ENCODE results near the gene TCF7L1.
A peak's percentile ranks its signal among the peaks of the same experiment; 100 is the strongest.

Gene TCF7L1

DNA sequence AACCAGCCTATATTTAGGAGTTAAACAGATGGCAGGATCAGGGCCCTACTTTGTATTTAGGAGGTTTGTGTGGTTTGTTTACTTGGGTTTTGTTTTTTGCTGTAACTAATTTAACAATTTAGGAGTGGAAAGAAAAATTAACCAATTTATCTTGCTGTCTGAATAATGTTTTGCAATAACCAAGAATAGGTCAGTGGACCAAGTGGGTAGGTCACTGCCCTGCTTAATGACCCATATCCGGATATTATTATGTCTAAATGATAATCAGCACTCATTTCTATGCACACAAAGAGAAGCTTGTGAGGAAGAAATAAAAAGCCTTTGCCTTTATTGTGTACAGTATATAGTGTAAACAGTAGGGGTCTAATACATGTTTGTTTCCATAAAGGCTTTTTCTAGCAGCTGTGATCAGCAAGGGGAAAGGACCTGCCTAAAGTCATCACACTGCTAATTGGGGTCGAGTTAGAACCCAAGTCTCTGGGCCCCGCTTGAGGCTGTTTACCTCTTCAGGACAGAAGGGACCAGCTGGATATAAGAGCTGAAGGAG lies 118.0 kb downstream of the TCF7L1 start:
- no peak for DNase-seq (ENCODE audit: low spot score)

DNA sequence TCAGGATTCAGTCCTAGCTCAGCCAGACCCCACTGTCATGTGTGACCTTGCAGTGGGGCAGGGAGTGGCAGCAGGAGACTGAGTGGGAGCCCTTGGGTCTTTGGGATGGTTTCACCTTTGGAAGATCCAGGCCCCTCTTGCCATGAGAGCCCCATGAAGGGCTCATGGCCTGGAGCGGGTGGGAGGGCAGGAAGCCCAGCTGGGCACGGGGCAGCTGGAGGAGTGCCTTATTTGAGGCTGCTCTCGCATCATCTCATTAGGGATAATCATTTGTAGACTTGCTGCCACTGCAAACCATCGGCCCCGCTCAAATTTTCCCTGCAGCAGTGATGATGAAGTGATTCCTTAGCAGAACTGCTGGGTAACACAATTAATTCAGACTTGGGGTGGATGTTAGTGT lies 120.7 kb downstream of the TCF7L1 start:
- no peak for DNase-seq (ENCODE audit: low spot score)

DNA sequence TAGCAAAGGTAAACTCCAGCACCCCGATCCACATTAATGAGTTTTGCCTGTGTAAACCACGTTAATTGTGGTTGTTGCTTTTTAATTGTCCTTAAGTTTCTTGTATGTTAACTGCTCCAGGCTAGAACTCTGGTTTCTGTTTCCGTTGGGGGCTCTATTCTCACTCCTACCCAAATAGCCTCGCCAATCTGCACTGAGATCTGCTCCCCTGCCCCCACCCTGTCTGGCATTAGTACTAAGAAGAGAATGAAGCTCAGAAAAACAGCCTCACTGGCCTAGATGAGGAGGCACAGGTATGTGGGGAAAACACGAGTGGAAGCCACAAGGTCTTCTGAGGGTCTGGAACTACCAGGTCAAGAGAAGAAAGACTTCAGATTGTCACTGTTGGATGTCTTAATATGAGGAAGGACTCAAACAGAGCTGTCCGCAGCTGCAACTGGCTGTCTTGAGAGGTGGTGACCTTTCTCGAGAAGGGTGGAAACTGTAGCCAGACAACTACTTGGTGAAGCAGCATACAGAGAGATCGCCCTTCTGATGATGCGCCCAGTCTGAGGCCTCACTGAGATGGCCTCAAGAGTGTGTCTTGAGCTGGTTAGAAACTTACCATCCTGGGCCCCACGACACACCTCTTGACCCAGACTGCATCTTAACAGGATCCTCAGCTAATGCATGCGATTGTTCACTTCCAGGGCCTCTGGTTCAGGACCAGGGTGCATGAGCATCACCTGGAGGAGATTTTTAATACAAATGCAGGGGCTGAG lies 121.5 kb downstream of the TCF7L1 start:
- no peak for DNase-seq (ENCODE audit: low spot score)

DNA sequence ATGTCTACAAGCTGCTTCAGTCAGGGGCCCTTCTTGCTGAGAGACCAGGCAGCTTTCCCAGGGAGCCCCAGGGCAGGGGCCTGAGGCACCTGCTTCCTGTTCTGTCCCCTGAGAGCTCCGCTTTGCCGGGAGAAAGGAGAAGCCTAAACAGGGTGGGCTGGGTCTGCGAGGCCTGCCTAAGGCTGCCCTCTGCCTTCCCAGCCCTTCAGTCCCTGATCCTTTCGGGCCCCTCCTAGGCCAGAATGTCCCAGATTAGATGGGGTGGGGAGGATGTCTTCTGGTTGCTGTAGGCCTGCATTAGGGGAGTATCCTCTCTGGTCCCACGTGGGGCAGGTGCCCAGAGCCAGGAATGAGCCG lies 122.2 kb downstream of the TCF7L1 start:
- peak; percentile 50 for DNase-seq (ENCODE audit: low spot score)

DNA sequence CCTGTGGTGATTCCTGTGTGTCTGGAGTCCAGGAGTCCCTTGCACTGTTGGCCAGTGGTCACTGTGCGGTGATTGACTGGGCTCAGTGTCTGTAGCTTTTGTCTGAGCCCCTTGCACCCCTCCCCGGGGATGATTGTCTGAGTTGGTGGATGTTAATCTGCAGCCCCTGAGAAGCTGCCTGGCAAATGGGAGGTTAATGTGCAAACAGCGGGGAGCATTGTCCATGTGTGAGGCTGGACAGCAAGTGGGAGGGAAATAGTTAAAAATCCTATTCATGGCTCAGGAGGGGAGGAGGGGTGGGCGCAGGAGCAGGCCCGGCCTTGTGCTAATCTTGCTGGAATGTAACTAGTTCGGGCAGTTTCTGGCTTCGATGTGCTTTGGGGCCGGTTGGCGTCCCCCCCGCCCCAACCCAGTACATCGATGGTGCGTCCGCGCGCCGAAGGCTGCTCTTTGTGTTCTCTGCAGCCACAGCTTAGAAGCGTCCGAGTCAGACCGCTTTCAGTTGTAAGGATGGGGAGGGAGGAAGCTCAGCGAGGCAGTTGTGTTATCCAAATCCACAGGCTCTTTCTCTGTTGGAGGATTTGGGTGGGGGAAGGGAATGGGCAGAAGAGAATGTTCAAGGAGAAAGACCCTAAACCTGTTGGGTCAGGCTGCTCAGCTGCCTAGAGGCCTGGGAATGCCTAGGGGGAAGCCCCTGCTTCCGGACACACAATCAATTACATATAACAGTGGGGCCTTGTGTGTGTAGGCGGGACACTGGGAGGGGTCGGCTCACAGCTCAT lies 122.8 kb downstream of the TCF7L1 start:
- DNase-seq (ENCODE audit: low spot score), result peak; percentile 51

DNA sequence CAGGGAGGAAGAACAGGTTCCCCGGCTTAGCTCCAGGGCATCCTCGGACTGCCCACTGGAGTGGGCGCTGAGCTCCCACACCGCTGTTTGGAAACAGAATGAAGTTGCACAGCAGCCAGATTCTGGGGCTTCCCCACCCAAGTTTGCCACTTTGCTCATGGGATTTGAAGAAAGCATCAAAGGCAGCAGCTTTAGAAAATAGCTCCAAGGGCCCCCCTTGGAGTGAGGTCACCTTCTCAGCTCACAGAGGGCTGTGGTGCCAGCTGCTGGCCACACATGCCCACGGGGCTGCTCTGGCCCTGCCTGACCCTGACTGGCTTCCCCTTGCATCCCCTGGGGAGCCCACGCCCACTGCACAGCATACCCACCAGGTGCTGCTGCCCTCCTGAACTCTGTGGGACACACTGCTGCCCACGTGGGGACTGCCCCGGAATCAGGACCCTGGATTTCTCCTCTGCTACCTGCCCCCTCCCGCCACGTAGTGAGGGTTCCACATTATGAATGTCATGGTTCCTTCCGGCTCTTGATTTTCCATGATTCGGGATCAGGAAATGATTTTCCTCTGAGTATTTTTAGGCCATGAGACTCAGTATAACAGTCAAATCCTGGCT lies 124.3 kb downstream of the TCF7L1 start:
- no peak for DNase-seq (ENCODE audit: low spot score)

DNA sequence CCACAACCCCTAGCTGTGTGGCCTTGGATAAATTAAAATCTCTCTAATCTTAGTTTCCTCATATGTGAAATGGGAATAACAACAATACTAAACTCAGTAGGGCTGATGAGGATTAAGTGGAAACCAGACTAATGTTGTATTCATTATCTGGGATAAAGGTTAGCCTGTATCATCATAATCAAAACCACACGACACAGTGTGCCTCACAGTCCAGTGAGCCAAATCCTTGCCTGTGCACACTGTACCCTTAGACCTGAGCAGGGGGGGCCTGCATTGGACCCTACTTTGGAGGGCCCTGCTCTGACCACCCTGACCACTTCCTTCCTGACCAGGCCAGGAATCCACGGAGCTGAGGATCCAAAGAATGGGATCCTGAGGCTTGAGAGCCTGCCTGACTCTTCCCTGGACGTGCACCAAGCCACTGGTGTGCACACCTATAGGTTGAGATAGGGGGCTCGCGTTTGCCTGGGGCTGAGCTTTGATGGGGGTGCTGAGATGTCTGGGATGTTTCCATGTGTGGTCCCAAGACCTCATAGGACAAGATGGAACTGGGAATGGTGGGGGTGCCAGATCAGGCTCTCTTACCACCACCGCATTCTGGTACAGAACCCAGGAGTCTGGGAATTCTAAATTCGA lies 124.9 kb downstream of the TCF7L1 start:
- no peak for DNase-seq (ENCODE audit: low spot score)

DNA sequence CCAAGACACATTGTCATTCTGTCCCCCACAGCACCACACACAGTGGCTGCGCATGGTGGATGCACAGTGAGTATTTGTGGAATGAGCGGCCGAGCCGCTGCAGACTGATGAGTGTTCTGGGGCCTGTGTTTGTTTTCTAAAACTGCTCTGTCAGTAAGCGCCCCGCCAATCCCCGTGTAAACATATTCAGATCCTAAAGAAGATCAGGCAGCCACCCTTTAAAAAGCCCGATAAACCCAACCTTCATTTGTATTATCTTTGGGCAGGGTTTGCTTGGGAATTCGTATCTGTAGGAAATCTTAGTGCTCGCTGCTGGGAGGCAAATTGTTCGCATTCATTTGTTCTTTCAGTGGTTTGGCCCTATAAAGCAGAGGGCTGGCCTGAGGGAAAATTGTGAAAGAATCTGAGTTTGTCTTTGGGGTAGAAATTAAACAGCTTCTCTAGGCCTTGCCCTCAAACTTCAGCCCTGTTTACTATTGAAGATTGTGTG lies 126.0 kb downstream of the TCF7L1 start:
- DNase-seq (ENCODE audit: low spot score), result no peak

DNA sequence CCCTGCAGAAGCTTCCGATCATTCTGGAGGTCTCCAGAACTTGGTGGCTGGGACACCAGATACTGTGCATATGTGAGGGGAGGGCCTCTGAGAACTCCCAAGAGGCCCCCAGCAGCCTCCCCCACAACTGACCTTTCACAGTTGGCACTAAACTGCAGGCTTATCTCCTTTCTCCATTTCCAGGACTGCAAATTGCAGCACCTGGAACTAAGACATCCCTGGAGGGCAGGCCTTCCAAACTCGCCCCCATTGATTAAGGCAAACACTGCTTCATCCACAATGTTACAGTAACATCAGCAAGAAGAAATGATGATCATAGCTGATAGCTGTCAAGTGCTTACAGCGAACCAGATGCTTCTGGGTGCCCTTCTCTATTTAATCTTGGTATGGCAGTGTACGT lies 126.7 kb downstream of the TCF7L1 start:
- DNase-seq (ENCODE audit: low spot score), result no peak

DNA sequence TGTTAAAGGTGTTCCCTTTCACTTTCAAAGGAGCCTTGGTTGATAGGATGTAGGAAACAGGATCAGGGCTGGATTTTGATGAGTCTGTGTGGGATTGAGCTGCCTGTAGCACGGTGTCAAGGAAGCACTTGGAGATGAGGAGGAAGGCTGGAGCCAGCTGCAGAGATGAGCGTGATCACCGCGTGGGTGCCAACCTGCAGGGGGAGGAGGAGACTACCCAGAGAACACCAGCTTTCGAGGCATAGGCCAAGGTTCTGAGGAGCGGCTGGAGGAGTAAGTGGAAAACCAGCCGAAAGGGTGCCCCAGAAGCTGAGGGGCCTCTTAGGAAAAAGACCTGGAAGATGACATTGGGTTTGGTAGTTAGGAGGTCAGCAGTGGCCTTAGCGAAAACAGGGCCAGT lies 130.4 kb downstream of the TCF7L1 start:
- DNase-seq (ENCODE audit: low spot score), result no peak

DNA sequence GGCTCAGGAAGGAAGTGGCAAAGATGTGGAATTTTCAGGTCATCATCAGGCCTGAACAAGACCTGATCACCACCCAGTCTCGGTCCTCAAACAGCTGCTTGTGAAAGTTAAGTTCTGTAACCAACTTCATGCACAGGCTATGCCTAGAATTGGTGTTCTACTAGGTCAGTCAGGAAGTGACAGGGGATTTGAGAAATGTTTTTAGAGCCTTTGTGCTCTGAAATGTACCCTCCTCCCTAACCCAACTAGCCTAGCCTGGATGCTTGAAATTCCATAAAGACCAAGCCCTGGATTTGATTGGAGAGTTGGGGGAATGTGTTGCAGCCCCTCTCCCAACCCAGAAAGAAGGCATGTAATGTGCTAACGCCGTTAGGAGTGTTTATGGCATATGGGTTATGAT lies 131.3 kb downstream of the TCF7L1 start:
- no peak for DNase-seq (ENCODE audit: low spot score)

DNA sequence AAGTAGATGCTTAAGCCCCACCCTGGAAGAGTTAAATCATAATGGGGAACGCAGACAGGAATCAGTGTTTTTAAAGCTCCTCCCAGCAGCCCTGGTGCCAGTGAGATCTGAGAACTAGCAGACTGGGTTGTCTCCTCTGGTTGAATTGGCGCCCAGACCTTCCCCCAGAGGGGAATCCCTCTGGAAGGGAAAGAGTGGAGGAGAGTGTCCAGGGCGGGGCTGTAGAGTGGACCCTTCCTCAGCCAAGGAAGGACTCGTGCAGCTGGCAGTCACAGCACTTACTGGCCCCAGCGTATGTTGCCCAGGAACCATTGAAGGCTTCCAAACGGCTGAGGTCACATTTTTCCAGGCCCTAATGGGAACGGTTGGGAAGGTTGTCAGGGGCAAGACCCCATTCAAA lies 132.1 kb downstream of the TCF7L1 start:
- DNase-seq (ENCODE audit: low spot score), result no peak

DNA sequence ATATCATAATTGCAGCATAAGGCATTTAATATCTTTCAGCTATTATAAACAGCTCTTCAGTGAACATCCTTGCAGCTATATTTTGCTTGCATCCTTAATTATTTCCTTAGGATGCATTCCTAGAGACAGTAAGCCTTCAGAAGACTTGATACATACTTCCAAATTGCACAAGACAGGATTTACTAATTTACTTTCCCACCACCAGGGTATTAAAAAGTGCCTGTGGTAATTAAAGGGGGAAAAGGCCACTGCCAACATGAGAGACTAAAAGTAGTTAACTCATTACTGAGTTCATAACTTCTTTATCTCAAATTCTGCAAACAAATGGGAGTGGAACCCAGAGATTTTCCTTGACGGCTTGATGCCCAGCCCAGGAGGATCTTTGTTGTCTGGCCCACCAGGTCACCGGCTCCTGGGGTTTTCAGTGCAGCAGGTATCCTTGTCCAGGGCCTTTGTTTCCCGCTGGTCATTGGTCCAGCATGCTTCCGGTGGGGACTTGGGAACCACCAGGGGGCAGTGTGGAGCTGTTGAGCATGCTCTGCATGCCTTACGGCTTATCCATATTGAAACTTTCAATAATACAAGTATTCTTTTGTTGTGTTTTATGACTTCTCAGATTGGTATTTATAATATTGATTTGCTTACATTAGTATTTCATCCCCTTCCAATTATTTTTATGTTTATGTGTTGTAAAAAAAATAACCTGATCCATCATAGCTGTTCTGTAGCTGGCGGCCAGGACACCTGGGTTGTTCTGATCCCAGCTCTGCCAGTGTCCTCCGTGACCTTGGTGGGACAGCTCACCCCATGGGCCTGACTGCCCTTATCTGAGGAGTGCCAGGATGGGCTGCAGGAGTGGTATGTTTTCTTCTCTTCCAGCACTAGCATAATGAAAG lies 133.2 kb downstream of the TCF7L1 start:
- peak; percentile 56 for DNase-seq (ENCODE audit: low spot score)

DNA sequence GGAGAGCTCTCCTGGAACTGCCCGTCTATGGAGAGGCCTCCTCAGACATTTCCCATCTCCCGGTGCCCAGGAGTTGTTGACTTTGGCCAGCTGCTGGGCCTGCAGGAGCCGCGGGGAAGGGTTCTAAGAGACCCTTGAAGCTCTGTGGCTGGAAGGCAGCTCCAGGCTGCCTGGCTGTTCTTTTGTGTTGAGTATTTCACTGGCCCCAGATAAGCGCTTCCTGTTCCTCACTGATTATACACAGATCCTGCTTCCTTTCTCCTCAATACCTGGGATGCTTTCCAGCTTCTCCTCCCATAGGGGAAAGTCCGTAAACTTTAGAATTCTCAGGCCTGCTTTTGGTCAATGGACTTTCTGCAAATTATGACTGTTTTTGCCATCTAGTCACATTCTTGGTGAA lies 136.8 kb downstream of the TCF7L1 start:
- DNase-seq (ENCODE audit: low spot score), result no peak

DNA sequence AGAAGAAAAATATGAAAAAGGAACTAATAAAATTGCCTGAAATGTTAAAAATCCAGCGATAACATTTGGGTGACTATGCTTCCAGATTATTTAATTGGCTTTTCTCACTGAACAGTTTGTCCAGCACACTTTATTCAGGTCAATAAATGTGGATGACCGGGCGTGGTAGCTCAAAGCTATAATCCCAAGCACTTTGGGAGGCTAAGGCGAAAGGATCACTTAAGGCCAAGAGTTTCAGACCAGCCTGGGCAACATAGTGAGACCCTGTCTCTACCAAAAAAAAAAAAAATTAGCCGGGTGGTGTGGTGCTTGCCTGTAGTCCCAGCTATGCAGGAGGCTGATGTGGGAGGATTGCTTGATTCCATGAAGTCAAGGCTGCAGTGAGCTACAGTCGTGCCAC lies 139.2 kb downstream of the TCF7L1 start:
- no peak for DNase-seq (ENCODE audit: low spot score)

DNA sequence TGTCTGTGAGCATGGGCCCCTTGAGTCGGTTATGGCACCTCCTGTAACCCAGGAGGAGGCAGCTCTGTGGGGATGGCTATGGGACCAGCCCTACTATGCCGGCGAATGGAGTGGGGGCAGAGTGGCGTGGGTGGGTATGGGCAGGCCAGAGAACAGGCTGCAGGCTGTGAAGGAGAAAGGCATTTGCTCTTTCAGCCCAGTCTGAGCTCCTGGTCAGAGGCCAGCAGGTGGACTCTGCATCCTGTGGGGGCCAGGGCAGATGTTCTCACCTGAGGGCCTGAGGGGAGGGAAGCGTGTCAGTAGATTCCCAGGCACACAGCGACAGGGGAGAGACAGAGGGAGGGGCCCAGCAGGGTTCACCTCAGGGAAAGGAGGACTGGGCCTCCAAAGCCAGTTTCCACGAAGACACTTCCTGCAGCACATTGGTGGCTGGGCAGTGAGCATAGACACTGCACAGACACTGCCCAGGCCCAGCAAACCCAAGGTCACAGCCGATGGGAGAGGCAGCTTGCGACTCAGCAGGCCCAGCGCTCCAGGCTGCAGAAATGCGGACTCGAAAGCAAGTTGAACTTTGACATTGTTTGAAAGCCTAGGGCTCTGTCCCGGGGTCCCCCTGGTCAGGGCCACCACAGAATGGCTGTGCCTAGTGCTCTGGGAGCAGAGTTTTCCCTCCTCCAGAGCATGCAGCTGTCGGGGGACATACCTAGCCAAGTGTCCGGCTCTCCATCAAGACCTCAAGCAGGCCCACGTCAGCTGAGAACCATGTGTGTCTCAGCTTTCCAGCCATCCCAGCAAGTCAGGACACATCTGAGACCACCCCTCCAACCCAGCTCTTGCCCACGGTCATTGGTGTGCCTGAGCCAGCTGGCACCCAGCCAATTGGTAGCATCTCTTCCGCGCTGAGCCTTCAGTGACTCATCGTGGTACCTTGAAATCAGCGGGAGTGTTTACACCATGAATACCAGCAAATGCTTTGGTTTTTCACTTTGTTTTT lies 140.8 kb downstream of the TCF7L1 start:
- peak; percentile 17 for DNase-seq (ENCODE audit: low spot score)

DNA sequence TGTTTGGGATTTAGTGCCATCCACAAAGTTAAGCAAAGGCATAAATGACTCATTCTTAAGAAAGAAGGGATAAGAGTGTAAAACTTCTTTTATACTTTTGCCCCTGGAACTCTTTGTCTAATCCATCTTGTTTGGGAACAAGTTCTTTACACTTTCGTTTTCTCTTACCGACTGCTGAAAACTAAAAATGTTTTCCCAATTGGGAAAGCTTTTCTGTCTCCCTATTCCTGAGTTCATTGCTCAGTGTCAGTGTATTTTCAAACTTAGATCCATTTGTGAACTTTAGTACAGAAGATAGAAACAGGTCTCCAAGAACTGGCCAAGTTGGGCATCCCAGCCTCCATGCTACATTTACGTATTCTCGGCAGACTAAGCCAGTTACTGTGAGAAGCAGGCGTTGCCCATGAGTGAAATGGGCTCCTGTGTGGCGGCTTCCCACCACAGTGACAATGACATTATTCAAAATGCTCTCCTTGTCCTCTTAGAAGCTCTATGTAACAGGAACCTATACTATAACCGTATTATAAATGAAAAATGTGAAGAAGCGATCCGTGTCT lies 142.9 kb downstream of the TCF7L1 start:
- no peak for DNase-seq (ENCODE audit: low spot score)

DNA sequence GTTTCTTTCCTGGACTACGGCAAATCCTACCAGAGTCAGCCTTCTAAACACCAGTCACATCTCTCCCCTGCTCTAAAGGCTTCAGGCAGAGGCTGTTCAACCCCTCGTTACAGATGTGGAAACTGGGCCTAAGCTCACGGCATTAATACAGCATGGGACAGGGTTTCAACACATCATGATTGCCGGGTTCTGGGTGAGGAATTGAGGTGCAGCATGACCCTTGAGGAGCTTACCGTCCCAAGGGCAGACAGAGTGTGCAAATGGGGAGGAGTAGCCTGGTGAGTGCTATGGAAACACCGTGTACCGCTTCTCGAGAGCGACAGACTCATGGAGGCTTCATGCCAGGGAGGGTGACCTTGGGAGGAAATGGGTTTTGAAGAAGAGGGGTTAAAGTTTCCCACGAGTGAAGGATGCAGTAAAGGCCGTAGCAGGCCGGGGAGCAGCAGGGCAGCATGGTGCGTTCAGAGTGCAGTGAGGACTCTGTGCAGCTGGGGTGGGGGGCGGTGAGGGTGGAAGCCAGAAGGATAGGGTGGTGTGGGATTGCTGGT lies 143.5 kb downstream of the TCF7L1 start:
- DNase-seq (ENCODE audit: low spot score), result no peak

Data from SK-N-DZ (cell line).